Astrocyte (in vitro differentiated cells and primary cell): Measurements from ENCODE around the gene DLL1.

ENCODE experiments used
- EZH2 ChIP-seq: IDR thresholded peaks from 2 replicates; pipeline ENCODE4 v1.6.1; 2012; ENCODE audit warnings: mild to moderate bottlenecking, low read length, inconsistent platforms; ENCODE audit not compliant: insufficient read depth
- TF ChIP-seq, protein P1 (sequence below): IDR thresholded peaks from 2 replicates; pipeline ENCODE4 v1.5.1; 2011; ENCODE audit warnings: low read depth, mild to moderate bottlenecking, inconsistent platforms, low read length, moderate library complexity; ENCODE audit not compliant: insufficient read depth

DNA sequence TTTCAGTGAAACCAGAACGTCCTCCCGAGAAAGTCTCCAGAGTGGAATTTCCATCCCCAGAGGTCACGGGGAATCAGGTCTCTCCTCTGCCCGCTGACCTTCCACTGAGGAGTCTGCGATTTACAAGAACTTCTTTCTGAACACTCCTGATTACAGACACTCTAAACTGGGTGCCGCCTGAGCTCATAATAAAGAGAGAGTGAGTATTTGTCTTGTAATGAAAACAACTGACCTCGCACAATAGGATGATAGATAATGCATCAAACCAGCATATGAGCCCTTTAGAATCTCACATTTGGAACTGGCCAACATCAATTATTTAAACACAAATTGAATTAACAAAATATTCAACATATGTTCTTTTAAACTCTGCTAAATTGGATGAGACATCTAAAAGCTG lies 47.5 kb downstream of the DLL1 start:
- TF ChIP-seq, protein P1, sequence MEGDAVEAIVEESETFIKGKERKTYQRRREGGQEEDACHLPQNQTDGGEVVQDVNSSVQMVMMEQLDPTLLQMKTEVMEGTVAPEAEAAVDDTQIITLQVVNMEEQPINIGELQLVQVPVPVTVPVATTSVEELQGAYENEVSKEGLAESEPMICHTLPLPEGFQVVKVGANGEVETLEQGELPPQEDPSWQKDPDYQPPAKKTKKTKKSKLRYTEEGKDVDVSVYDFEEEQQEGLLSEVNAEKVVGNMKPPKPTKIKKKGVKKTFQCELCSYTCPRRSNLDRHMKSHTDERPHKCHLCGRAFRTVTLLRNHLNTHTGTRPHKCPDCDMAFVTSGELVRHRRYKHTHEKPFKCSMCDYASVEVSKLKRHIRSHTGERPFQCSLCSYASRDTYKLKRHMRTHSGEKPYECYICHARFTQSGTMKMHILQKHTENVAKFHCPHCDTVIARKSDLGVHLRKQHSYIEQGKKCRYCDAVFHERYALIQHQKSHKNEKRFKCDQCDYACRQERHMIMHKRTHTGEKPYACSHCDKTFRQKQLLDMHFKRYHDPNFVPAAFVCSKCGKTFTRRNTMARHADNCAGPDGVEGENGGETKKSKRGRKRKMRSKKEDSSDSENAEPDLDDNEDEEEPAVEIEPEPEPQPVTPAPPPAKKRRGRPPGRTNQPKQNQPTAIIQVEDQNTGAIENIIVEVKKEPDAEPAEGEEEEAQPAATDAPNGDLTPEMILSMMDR: no peak
- TF ChIP-seq EZH2: no peak
